Stimulated activated naive CD4-positive, alpha-beta T cell (primary cell): ENCODE measurements around the gene REEP1.
A peak's percentile ranks its signal among the peaks of the same experiment; 100 is the strongest.
"Not testable (repeated sequence)": the region's sequence is repeated elsewhere in the genome, so short reads cannot be mapped to it uniquely, and the experiment has no call there.

Experiments
- DNase-seq, 6 experiments: peaks; one replicate each; lab custom pipeline; 2025; lab: John Stamatoyannopoulos, UW

REEP1 gene

DNA sequence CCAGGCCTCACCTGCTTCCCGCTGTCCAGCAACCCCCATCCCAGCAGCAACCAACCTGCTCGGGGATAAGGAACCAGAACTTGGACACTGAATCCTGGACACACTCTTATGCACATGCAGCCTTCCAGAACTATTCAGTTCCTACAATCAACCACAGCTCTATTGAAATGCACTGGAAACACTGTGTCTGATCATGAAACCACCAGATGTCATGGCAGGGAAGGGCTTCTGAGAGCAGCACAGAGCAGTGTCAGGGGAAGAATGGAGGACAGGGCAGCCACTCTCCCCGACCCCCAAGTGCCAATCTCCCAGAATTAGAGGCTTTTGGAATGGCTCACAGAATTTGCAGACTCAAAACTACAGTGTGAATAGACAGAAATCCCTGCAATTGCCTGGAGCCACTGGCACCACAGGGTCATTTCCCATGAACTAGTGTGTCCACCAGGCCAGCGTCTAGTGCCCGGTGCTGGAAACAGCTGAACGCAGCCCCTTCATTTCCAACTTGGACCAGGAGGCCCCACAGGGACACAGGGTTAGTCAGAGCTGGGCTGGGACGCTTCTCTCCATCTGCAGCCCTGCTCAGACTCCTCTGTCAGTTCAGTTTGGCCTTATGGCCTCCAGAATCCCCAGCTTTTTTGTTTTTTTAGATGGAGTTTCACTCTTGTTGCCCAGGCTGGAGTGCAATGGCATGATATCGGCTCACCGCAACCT, 112.6 kb downstream of the REEP1 start:
- no peak for DNase-seq

GRCh38 chr2:86223927-86224560, 113.4 kb downstream of the REEP1 start:
- no peak for DNase-seq

DNA sequence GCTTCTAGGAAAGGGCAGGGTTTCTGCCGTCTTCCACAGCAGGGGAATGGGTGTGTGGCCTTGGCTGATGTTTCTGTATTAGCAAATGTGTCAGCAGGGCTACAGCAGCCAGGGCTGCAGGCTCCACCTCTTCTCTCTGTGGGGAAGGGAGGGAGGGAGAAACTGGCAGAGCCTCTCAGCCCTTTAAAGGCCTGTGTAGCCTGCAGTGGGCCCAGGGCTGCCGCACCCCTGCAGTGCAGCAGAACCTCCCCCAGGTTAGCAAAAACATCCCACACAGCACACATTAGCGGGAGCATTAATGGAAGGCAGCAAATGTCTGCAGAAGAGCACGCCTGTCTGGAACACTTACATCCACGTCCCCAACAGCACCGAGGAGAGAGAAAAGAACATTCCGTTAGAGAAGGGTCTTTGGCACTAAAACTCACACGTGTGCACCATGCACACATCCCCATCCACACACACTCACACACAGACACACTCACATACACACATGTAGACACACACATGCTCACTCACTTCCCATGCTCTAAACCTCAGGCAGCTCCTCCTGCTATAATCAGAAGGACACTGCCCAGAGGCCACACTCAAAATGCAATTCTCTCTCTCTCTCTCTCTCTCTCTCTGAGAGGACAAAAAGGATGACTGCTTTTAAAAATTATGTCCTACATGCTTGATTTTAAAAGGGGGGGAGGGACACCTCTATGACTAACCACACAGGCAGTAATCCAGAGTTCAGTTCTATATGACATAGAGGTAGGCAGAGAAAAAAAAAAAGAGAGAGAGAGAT, 114.1 kb downstream of the REEP1 start:
- no peak for DNase-seq

GRCh38 chr2:86221066-86221684, 116.3 kb downstream of the REEP1 start:
- peak; percentile 20 to 66 (median 28) for DNase-seq

- DNase-seq, result no peak
These were observed 117.5 kb downstream of the REEP1 start for GRCh38 chr2:86219896-86220295.

DNA sequence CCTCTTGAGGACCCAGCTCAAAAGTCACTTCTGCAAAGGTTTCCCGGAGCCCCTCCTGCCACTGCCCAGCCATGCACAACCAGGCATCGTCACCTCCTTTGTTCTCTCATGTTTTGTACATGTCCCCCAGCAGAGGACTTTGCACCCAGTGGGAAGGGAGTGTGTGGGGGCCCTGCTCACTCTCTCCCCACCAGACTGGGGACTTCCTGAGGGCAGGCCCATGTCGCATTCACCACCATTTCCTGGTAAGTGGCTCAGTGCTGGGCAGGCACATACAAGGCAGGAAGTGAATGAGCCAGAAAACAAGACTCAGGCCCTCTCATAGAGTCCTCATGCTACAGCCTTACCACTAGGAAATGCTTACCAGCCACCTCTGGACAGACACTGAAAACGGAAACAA, 119.3 kb downstream of the REEP1 start:
- DNase-seq, result no peak

GRCh38 chr2:86216575-86217555, 120.6 kb downstream of the REEP1 start:
- no peak for DNase-seq

DNA sequence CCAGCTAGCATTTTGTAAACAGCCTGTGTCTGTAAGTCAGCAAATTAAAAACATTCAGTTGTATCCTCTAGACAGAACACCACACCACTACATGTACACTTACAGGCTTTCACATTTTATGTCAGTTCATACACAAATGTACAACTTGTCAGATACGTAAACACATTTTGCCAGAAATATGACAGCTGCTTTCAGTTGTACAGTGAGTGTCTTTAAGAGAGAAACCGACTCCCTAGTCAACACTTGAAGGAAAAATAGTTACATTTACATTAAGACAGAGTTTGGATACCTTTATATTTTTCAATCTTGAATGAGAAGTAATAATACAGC, 123.0 kb downstream of the REEP1 start:
- no peak for DNase-seq

GRCh38 chr2:86213699-86214502, 123.5 kb downstream of the REEP1 start:
- no peak for DNase-seq

DNA sequence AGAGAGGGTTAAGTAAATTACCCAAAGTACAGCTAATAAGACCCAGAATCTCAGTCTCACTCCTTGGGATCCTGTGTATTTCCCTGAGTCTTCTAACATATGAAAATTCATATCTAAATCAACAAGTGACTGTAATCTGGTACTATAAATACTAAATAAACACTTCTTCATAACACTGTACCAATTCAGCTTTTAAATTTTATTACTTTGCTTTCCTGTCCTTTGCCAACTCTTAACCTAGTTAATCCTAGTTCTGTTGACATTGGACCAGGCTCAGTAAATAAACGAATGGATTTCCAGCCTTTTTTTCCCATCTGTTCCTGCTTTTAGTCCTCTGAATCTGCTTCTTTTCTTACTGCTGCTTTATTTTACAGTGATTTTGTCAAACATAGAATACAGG, 124.4 kb downstream of the REEP1 start:
- no peak for DNase-seq

DNA sequence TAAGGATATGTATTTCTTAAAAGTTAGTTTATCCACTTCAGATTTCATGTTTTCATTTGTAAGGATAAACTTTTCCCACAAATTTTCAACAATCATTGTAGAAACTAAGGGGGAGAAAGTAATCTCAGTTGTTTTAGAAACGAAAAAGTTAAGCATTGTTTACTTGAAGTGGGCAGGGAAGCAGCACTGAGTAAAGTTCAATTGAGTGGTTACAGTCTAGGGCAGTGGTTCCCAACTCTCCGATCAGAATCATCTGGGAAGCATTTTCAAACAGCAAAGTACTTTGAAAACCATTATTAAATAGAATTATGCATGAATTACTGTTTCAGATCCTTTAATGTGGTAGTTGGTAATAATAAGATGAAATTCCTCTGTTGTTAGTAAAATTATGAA, 125.6 kb downstream of the REEP1 start:
- no peak for DNase-seq

- DNase-seq, result no peak
These were observed 126.2 kb downstream of the REEP1 start for GRCh38 chr2:86211033-86211795.

DNA sequence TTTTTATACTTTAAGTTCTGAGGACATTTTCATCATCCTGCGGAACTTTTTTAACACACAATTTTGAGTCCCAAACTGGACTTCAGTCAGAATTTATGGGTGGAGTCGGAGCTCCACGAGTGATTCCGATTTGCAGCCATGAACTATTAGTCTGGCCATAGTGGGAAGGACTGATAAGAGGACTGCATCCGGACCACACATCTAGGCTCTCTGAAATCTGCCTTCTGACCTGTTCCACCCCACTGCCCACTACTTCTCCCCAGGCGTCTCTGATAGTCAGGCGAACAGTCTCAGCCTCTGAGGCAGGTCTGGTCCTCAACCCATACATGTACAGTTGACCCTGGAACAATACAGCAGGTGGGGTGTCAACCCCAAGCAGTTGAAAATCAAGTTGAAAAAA, 133.0 kb downstream of the REEP1 start:
- DNase-seq, result no peak

DNA sequence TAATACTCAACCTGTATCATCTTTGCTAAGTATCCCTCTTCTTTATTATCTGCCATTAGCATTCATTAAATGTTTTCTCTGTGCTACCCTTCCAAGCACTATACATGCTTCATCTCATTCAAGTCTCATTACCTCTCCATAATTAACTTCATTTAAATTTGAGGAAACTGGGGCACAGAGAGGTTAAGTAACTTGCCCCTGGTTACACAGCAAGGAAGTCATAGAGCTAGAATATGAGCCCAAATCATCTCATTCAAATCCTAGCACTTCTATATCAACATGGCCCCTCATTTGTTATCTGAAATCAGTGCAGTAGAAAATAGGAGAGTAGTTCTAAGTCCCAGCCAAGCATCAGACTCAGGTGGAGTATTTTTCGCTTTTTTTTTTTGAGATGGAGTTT, 133.8 kb downstream of the REEP1 start:
- DNase-seq, result no peak

GRCh38 chr2:86202702-86203101, 134.7 kb downstream of the REEP1 start:
- DNase-seq, result no peak

- DNase-seq, result no peak
These were observed 135.1 kb downstream of the REEP1 start for GRCh38 chr2:86202336-86202692.

GRCh38 chr2:86201671-86202335, 135.6 kb downstream of the REEP1 start:
- no peak for DNase-seq

DNA sequence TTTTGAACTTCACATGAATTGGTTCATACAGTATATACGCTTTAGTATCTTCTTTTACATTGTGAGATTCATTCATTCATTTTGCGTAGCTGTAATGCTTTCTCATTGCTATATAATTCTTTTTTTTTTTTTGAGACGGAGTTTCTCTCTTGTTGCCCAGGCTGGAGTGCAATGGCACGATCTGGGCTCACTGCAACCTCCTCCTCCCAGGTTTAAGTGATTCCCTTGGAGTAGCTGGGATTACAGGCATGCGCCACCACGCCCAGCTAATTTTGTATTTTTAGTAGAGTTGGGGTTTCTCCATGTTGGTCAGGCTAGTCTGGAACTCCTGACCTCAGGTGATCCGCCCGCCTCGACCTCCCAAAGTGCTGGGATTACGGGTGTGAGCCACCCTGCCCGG, 136.9 kb downstream of the REEP1 start:
- DNase-seq, result not testable (repeated sequence)

GRCh38 chr2:86199834-86200177, 137.6 kb downstream of the REEP1 start:
- no peak for DNase-seq
